Measurements from ENCODE around the gene DNAJC22.
"Not testable (repeated sequence)": the region's sequence is repeated elsewhere in the genome, so short reads cannot be mapped to it uniquely, and the experiment has no call there.

The DNAJC22 gene

DNA sequence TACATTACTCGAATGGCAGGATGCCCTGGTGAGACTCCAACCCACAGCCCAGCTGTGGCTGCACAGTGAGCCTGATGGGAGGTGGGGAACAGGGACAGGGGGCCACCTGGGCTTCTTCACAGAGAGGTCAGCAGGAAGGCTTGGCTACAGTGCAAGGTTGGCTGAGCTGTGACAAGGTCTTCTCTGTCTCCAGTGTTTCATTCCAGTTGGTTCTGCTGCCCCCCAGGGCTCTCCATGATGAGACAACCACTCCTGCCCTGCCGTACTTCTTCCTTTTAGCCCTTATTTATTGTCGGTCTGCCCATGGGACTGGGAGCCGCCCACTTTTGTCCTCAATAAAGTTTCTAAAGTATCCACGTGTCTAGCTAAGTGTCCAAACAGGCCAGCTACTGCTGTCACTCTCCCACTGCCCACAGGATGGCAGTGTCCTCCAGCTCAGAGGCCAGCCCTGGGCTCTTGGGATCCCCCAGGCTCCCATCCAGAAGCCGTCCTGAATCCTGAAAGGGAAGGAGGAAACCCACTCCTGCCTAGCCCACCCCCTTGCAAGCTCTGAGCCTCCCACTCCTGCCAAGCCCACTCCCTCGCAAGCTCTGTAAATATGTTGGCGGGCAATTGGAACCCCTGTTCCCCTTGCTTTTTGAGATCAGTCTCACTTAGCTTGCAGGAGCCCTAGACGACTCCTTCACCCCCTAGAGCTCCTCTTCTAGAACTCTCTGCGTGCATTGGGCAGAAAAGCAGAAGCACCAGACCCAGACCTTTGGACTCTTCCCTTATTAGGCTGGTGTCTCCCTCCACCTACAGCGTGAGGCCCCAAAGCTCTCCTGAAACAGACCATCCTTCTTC lies 15.1 kb upstream of the DNAJC22 start:
- no peak for DNase-seq

DNA sequence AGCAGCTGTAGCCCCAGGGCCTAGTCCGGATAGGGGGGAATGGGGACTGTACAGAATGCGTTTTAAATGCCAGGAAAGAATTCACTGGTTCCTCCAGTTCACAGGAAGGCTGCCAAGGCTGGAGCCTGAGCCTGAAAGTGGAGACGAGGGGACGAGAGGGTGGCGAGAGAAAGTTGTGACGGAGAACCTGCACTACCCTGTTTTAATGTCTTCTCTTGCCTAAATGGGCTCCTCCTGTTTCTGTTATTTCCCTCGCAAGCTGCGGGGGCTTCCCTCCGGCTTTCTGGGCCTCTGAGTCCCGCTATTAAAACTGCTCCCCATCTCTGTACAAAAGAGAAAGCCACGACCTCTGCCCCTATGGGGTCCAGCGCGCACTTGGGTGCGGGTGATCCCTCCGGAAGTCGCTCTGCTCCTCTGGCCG lies 14.2 kb upstream of the DNAJC22 start:
- DNase-seq, result no peak

DNA sequence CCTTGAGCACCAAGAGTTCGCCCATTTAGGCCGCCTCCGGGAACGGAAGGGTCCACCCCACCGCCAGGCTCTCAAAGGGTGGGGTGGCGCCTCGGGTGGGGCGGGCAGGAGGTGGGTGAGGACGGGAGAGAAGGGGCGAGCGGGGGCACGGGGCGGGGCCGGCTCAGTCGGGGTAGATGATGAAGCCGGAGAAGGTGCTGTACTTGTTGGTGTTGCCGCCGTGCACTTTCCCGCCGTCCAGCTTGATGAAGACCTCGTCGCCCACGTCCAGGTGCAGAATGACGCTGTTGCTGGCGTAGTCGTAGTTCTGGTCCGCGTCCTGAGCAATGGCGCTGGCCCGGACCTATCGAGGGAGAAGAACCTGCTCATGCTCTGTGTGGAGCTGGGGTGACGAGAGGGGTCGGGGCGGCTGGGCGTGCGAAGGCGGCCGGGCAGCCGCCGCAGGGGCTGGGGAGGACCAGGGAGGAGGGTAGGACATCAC lies 13.8 kb upstream of the DNAJC22 start:
- no peak for DNase-seq

DNA sequence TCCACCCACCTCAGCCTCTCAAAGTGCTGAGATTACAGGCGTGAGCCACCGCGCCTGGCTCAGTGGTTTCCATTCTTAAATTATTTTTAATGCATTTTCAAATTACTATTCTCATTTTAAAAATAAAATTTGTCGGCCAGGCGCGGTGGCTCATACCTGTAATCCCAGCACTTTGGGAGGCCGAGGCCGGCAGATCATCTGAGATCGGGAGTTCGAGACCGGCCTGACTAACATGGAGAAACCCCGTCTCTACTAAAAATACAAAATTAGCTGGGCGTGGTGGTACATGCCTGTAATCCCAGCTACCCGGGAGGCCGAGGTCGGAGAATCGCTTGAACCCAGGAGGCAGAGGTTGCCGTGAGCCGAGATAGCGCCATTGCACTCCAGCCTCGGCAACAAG lies 12.9 kb upstream of the DNAJC22 start:
- not testable (repeated sequence) for DNase-seq

DNA sequence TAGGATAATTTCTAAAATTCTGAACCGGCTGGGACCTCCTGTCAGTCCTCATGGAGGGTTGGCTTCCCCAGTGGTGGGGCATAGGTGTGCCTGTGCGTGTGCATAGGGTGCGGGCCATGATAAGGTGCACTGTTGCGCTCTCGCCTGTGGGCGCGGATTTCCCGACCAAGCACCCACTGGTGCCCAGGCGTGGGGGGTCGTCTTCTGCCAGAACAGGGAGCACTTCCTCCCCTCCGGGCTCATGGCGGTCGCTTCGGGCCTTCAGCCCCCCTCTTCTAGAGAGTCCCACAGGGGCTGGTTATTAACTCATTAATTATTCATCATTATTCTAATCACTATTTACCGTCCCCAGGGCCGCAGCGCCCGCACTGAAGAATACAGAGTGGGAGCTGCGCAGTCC lies 12.5 kb upstream of the DNAJC22 start:
- no peak for DNase-seq

DNA sequence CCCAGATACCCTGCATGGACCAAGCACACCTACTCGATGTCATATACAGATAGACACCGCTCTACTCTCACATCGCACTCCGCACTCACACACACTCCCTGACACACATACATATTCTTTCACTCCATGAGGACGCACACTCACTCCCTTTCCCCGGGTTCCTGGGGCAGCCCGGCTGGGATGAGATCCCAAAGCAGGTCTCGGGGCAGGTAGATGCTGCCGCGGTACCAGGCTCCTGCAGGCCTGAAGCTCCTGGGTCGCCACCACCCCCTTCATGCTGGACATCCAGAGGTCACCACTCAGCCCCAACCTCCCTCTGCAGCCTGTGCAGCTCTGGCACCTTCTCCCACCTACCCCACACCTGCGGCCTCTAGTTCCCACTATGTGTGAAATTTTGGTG lies 12.0 kb upstream of the DNAJC22 start:
- no peak for DNase-seq

DNA sequence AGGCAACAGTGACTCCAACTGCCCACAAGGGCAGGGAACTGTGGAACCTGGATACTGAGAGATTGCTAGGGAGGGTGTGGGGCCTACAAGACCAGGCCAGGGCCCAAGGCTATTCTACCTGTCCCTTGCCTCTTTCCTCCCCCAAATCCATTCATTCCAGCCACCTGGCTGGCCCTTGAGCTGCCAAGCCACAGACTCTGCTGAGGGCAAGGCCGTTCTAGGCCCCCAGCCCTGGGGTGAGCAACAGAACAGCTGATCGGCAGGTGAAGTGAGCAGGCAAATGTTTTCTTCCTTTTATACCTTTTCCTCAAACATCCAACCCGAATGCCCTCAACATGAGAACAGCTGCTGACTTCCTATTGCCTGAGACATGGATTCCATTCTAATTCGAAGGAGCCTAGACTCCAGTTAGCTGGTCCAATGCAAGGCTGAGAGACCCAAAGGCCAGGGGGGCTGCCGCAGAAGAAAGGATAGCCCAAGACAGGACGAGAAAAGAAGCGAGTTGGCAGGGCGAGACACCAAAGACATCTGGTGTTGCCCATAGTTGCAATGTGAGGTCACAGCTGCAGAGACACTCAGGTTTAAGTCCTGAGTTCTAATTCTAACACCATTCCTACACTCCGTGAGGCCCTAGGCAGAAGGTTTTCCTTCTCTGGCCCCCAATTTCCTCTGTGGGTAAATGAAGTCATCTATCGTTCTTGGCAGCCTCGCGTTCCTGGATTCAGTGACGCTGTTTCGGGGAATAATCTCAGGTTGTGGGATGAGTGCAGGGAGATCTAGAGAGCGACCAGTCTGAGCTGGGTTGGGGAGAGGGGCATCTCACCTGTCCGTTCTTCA lies 11.4 kb upstream of the DNAJC22 start:
- DNase-seq, result no peak

DNA sequence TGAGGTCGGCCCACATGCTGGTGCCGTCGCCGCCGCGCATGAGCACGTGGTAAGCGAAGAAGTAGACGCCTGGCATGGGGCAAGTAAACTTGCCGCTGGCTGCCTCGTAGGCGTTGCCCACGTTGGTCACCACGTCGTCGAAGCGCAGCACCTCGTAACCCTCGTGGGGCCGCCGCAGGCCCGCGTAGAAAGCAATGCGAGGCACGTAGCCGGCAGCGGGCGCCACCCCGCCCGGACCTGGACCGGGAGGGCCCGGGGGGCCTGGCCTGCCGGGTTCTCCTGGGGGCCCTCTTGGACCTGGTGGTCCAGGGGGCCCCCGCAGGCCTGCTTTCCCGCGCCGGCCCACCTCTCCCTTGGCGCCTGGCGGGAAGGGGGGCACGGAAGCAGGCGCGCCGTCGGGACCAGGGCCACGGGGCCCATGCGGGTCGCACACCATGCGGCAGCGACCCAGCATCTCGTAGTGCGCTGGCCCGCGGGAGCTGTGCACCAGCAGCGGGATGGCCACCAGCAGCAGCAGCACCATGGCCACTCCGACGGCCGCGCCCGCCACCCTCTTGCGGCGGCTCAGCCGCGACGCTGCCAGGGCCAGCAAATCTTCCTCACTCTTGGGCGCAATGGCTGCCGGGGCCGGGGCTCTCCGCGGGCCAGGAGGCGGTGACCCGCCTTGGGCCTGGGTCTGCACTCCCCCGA lies 10.6 kb upstream of the DNAJC22 start:
- no peak for DNase-seq

DNA sequence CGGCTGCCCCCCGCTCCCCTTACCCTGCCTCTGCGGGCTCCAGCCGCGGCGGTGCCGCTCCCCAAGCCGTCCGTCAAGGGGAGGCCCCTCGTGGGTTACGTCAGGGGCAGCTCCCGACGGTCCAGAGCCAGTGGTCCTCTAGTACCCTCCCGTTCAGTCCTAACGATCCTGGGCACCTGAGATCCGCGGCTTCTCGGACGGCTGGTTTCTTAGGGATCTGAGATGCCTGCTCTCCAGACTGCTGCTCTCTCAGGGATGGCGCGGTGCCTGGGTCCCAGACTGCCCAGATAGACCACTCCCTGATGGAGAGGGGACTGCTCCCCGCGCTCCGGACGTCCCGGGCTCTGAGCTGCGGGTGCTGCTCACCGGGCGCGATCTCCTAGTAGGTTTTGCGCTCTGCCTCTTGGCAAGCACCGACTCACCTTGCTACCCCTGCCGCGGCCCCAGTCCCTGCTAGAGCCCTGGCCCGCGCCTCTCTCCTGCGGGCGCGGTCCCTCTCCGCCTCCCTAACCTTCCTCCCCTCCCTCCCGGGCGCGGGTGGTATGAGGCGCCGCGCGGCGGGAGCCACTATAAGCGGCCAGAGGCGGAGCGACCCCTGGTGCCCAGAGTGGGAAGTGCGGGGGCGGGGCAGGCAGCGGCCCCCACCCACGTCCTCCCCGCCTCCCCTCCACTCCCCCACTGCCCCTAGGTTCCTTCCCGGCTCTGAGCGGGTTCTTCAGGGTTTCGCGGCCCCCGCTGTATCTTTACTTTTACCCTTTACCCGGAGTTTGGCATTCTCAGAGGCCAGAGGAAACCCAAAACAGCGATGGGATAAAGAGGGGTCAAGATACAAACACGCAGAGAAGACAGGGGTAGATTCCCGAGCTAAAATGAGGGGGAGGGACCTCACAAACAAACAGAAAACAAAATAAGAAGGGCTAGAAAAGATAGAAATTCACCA lies 9.8 kb upstream of the DNAJC22 start, which contains the start of gene C1QL4:
Gene C1QL4, minus strand, starts transcription at position 544 of the 940 bp plus-strand sequence. CDS start 711 bp downstream, outside the sequence.
- peak; percentile 92 to 93 for DNase-seq

DNA sequence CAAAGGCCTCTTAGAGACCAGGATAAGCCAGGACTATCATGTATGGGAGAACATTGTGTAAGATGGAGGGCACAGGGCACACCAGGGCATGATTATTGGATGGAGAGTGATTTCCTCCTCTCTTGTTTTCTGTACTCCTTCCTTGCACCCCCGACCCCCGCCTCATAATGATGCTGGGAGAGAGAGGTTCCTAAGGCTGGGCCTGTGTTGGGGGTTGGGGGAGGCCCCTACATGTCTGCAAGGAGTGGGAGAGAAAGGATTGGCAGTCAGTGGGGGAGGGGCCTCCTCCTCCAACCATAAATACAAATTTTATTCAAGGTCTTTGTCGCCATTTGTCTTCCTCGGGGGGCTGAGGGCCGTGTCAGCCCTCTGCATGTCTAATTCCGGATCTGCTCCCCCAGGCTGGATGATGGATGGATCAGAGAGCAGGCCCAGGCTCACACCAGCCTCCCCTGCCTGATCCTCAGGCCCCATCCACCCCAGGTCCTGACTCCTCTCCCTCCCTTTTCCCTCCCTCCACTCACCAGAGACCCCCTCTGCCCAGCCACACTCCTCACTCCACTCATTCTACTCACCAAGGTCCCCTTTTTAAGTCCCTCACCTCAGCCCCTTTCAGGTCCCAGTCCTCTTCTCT lies 7.7 kb upstream of the DNAJC22 start:
- no peak for DNase-seq

DNA sequence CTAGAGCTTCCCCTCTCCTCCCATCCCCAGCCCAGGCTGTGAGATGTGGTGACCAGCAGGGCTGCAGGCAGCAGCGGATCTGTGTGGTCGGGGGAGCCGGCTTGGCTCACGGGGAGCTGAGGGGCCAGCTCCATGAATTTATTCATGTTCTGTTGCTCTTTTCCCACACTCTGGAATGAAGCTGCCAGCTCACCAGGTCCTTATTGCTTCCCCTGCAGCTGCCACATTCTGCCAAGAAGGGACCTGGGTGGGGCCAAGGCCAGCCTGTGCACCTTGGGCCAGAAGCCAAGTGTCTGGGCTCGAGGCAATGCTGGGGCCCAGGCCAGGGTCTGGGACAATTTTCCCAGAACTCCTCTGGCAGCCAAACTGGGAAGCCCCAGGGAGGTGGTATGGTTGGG lies 7.2 kb upstream of the DNAJC22 start:
- DNase-seq, result no peak

DNA sequence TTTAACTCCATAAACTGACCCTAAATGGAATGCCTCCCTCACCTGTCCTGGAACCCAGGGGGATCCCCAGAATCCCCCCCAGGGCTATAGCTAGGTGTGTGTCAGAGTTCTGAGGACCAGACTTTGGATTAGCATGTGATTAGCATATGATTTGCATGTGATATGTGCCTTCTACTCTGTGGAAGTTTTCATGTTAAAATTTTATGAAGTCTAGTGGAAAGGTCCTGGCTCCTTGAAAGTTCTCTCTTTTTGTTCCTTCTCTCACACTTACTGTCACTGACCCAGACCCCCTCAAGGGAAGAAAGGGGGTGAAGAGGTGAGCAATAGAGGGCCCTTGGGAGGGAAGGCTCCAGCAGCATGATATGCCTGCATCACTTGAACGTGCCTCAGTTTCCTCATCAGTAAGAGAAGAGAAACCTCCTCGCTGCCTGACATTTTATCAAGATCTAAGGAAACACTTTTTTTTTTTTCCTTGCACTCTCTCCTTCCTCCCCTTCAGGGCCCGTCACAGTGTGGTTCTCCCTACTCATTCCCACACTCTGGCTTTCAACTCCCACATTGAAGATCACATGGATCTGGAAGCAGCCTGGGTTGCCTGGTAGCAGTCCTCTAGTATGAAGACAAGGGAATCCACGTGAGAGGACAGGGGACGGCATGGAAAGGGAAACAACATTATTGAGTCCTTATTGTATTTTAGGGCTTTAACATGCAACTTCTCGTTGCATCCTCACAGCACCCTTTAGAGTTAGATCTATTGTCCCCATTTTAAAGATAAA lies 6.4 kb upstream of the DNAJC22 start:
- no peak for DNase-seq

DNA sequence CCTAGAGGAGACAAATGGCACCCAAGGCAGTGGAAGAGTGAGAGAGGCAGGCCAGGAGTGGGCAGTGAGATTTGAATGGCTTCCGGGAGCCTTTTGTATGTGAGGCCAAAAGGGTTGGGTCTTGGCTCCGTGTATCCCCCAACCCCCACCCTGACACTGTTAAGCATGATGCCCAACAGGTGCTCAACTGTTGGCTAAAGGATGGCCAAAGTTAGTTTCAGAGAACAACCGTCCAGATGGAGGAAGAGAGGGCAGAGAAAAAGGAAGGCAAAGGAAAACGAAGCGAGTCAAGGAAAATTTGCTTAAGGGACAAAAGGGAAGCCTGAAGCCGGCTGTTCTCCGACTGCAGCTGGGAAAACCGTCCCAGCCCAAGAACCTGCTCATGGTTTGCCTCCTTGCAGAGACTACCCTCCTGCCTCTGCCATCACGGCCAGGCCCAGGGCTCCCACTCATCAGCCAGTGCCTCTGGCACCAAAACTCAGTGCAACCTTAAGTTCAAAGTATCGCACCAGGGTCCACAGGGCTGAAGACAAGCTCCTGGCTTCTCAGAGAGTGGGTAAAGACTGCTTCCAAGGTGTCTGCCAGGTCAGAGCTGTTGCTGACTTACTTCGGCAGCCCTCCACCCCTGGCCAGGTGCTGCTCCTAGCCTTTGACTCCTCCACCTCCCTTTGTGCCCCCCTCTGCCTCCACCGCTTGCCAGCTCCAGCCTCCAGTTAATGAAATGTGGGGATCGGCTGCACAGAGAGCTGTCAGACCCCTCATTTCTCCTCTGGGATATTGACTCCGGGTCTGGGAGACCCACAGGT lies 5.5 kb upstream of the DNAJC22 start:
- DNase-seq, result no peak

DNA sequence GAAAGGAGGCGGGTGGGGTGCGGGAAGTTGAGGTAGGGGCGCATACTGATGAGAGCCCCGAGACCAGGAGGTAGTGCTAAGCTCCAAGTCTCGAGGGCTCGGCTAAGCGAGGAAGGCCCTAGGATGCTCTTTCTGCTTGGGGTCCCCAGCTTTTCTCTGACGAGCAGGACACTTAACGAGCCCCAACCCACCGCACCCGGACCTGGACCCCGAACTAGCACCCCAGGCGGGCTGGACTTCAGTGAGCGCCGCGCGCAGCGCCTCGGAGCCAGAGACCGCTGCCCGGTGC lies 5.0 kb upstream of the DNAJC22 start:
- no peak for DNase-seq

DNA sequence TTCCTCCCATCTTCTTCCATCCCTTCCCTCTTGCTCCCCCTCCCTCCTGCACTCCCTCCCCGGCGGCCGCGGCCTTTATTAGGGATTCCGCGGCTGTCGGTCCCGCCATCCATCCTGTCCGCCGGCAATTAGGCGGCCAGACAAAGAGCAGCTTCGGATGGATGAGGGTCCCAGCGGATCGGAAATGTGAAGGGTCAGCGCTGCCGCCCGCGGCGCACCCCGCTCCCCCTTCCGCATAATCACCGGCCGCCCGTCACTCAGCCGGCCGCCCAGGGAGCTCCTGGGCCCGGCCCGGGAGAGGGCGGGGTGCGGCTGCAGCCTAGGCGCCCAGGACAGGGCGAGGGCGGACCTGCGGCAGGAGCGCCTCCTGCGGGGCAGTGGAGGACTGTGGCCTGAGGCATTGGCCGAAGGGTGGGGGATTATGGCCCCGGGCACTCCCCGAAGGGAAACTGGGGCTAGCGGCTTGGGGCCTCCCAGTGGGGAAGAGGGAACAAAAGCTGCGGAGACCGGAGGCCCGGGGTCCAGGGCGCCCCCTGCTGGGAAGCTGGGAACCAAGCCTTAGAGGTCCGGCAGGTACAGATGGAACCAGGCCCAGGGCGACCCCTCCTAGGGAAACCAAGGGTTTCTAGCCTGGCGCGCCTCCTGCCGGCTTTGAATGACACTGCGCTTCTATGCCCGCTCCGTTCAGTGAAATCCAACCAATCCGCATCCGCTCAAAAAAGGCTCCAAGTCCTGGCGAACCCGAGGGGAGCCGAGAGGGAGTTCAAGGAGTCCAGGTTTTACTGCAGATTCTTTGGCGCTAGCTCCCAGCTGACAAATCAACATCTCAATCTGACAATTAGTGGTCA lies 4.4 kb upstream of the DNAJC22 start:
- DNase-seq, result peak; percentile 82 to 91

DNA sequence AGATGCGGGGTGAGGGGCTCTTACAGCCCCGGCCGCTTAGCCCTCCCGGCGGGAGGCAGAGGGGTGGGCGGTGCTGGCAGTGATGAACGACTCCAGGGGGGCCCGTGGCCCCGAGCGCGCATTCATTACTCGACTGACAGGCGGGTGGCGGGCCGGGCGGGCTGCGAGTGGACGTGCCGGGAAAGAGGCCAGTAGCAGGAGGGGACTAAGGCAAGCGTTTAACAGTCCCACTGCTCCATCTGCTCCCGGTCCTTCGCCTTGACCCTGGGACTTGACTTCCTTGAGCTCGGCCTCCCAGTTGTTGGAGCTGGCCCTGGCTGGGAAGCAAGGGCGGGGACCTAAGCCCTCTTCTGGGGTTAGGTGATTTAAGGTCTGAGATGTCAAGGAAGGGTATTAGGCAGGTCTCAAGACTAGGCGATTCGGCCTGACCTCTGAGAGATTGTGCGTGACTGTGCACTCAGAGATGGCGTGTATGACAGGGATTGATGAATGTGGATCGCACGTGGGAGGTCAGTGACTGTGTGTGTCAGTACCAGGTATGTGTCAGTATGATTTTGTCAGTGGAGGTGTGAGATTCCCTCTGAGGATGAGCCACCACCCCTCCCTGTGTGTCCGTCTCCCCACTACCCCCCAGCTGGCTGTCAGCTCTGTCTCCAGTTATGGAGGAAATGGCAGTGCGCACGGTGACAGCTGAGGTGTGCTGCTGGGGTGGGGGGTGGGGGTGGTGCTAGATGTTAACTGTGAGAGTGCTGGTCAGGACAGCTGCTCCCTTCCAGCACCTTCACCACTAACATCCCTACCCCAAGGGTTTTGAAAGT lies 3.6 kb upstream of the DNAJC22 start:
- peak; percentile 44 to 68 for DNase-seq

DNA sequence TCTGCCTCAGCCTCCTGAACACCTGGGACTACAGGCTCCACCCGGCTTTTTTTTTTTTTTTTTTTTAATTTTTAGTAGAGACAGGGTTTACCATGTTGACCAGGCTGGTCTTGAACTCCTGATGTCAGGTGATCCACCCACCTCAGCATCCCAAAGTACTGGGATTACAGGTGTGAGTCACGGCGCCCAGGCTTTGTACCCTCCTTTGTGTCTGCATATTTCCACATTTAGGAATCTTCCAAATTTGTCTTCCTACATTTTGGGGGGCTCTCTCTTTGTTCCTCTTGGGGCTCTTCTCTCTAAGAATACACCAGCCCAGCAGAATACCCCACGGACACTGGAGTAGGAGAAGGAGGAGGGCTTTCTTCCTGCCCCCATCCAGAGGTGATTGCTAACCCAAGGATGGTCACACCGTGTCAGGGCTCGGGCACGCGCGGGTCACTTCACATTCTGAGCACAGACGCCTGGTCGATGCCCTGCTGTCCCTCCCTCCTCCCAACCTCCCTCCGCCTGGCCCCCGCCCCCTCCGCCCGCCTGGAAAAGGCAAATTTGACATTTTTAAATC lies 2.1 kb upstream of the DNAJC22 start:
- no peak for DNase-seq

All from stimulated activated CD4-positive, alpha-beta T cell treated with anti-CD3 and anti-CD28 coated beads, Interleukin-2, amount 100 ng/mL, for 24 hours (primary cell).